Right hindlimb (tissue), 1 donor: Measurements from ENCODE around the gene IQGAP2.

ENCODE experiments used
- DNase-seq: peaks from one replicate; pipeline ENCODE4 v3.0.0-alpha.2; 2018

IQGAP2 gene

GRCh38 chr5:76622076-76622475, 219.0 kb downstream of the IQGAP2 start:
- DNase-seq: no peak

- peak; percentile 39 for DNase-seq
These were observed 220.0 kb downstream of the IQGAP2 start, which contains the start of gene F2RL2 for GRCh38 chr5:76622973-76623596. Gene F2RL2 (minus strand): TSS chr5:76623403. CDS start chr5:76623230, 173 bp downstream.

GRCh38 chr5:76625087-76625815, 222.2 kb downstream of the IQGAP2 start:
- no peak for DNase-seq

GRCh38 chr5:76626738-76627137, 223.7 kb downstream of the IQGAP2 start:
- no peak for DNase-seq

- DNase-seq: no peak
These were observed 231.6 kb downstream of the IQGAP2 start for GRCh38 chr5:76634661-76635060.

- no peak for DNase-seq
These were observed 234.4 kb downstream of the IQGAP2 start for GRCh38 chr5:76637490-76637889.

GRCh38 chr5:76638479-76638878, 235.4 kb downstream of the IQGAP2 start:
- DNase-seq: no peak

GRCh38 chr5:76641514-76642120, 238.5 kb downstream of the IQGAP2 start:
- no peak for DNase-seq

- no peak for DNase-seq
These were observed 239.4 kb downstream of the IQGAP2 start for GRCh38 chr5:76642390-76643040.

GRCh38 chr5:76643371-76643770, 240.3 kb downstream of the IQGAP2 start:
- DNase-seq: no peak

- no peak for DNase-seq
These were observed 246.1 kb downstream of the IQGAP2 start for GRCh38 chr5:76649140-76649539.

- DNase-seq: no peak
These were observed 249.8 kb downstream of the IQGAP2 start for GRCh38 chr5:76652809-76653414.

- DNase-seq: no peak
These were observed 254.0 kb downstream of the IQGAP2 start for GRCh38 chr5:76657091-76657490.

- no peak for DNase-seq
These were observed 254.7 kb downstream of the IQGAP2 start for GRCh38 chr5:76657683-76658311.

- DNase-seq: no peak
These were observed 257.3 kb downstream of the IQGAP2 start for GRCh38 chr5:76660360-76660759.

- no peak for DNase-seq
These were observed 259.4 kb downstream of the IQGAP2 start for GRCh38 chr5:76662521-76662920.

GRCh38 chr5:76663573-76663972, 260.5 kb downstream of the IQGAP2 start:
- DNase-seq: no peak

- no peak for DNase-seq
These were observed 261.0 kb downstream of the IQGAP2 start for GRCh38 chr5:76664079-76664478.

GRCh38 chr5:76667495-76667894, 264.4 kb downstream of the IQGAP2 start:
- DNase-seq: no peak

- no peak for DNase-seq
These were observed 266.2 kb downstream of the IQGAP2 start for GRCh38 chr5:76669245-76669644.

GRCh38 chr5:76670508-76670907, 267.4 kb downstream of the IQGAP2 start:
- no peak for DNase-seq

GRCh38 chr5:76672242-76672641, 269.2 kb downstream of the IQGAP2 start:
- DNase-seq: no peak

- DNase-seq: no peak
These were observed 270.0 kb downstream of the IQGAP2 start for GRCh38 chr5:76673125-76673524.
